Body of pancreas (tissue), 4 donors: Measurements from ENCODE around the gene S1PR3. TPM values are rescaled to one million over a fixed set of nuclear protein-coding genes. Genes with fewer than 3 reads are reported as not detected.

ENCODE experiments used
- ATAC-seq: fragments of 150-250 bp; one replicate; pipeline ENCODE4 v1.9.1; 2016
- DNase-seq, 4 donors: peaks; one replicate each; pipeline ENCODE4 v3.0.0-alpha.2; 2019
- H3K27ac ChIP-seq, 4 donors: fragments of 200-600 bp; sonication (generic); 1 replicate in 3 of 4; 2 replicates in 1 of 4; pipeline versions ENCODE4 v1.5.1 to v1.6.1; 2016 to 2019; ENCODE audit warnings: mild to moderate bottlenecking in 1 of 4, mixed read lengths in 1 of 4, moderate library complexity in 1 of 4
- H3K27me3 ChIP-seq, 2 donors: fragments of 200-600 bp; sonication (generic); one replicate each; pipeline ENCODE4 v1.6.0; 2016; ENCODE audit warnings: mild to moderate bottlenecking in 1 of 2
- H3K36me3 ChIP-seq, 2 donors: fragments of 200-600 bp; sonication (generic); replicated peaks in 1 of 2; 2 replicates each; pipeline ENCODE4 v1.5.1; 2016; ENCODE audit warnings: low read depth in 2 of 2; ENCODE audit not compliant: insufficient read depth in 1 of 2
- H3K4me1 ChIP-seq: fragments of 200-600 bp; sonication (generic); one replicate; pipeline ENCODE4 v1.6.0; 2016
- H3K4me3 ChIP-seq, 2 donors: fragments of 200-600 bp; sonication (generic); 1 replicate in 1 of 2; 2 replicates in 1 of 2; pipeline ENCODE4 v1.5.1; 2016 to 2019
- H3K9me3 ChIP-seq, 3 donors: fragments of 200-600 bp; sonication (generic); 1 replicate in 2 of 3; 2 replicates in 1 of 3; pipeline ENCODE4 v1.5.1; 2016
- CTCF ChIP-seq, 7 experiments: fragments of 450-650 bp in 4 of 7; fragments of 200-600 bp in 3 of 7; sonication (generic) in 3 of 7; IDR thresholded peaks; one replicate each; pipeline ENCODE4 v1.5.1; 2016 to 2019; ENCODE audit warnings: antibody characterized with exemption in 7 of 7
- POLR2A ChIP-seq, 3 donors: fragments of 450-650 bp; IDR thresholded peaks; one replicate each; pipeline ENCODE4 v1.6.1; 2016; ENCODE audit warnings: antibody characterized with exemption in 3 of 3, mild to moderate bottlenecking in 2 of 3
- WGBS, 2 donors: methylation state at CpG; one replicate each; pipeline ENCODE4 v1.1.5; 2017; 5-methylcytosine and 5-hydroxymethylcytosine counted together
- intact Hi-C: fragments of 100-400 bp; cut with DNase I; formaldehyde crosslinking; loops from one replicate; pipeline ENCODE4 v1.15.1; 2023
- total RNA-seq, 2 donors: library from RNA; depleted of rRNA; stranded (reverse); fragments of >200 nt; gene quantifications; one replicate each; pipeline ENCODE4 v1.1.0, GENCODE V29; 2016

The S1PR3 gene
- total RNA-seq, 2 donors from 2014 or later, result 2.3 to 6.6 TPM

- Histone ChIP-seq H3K27ac (no peak overlapping the region), H3K9me3 (no peaks in the 10 kb centered on the region), H3K4me1 (no peaks in the 10 kb centered on the region), H3K4me3 (no peak overlapping the region), H3K36me3 (no peaks in the 10 kb centered on the region), H3K27me3 (no peaks in the 10 kb centered on the region)
- ATAC-seq (no peak), DNase-seq (no peak)
- 83 to 86% methylated on average over 12 of the region's 12 CpGs for WGBS, 2 donors
- TF ChIP-seq POLR2A (IDR thresholded peaks at IDR 0.05) (no peak), CTCF (IDR thresholded peaks at IDR 0.05) (no peak)
- intact Hi-C loops, result no loop called here
These were observed 60.3 kb downstream of the S1PR3 start for GRCh38 chr9:89051421-89052025.

GRCh38 chr9:89052470-89053097 is 61.3 kb downstream of the S1PR3 start:
- intact Hi-C loops, result no loop called here
- ATAC-seq (no peak), DNase-seq (no peak)
- TF ChIP-seq POLR2A (IDR thresholded peaks at IDR 0.05) (no peak), CTCF (IDR thresholded peaks at IDR 0.05) (no peak)
- Histone ChIP-seq H3K27ac (no peak overlapping the region), H3K4me1 (no peaks in the 10 kb centered on the region), H3K36me3 (no peaks in the 10 kb centered on the region), H3K27me3 (no peaks in the 10 kb centered on the region), H3K4me3 (no peak overlapping the region), H3K9me3 (no peaks in the 10 kb centered on the region)
- 79 to 87% methylated on average over 6 of the region's 6 CpGs for WGBS, 2 donors

DNA sequence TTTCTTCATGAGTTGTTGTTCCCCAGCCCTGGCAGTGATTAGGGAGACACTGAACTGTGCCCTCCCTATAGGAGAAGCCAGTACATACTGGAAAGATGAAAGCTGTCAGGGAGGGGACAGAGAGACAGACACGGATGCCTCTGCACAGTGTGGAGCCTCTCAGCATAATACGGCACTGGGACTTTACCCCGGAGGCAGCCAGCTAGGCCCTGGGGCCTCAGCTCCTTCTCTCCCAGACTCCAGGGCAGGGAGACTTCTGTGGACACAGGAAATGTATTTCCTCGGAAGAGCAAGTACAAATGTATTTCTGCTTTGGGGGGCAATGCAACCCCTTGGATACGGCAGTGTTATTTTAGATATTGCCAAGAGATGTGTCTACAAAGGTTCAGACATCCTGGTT is 62.0 kb downstream of the S1PR3 start:
- no peaks in the 10 kb centered on the region for H3K36me3 ChIP-seq
- no peaks in the 10 kb centered on the region for H3K27me3 ChIP-seq
- 90 to 91% methylated on average over 5 of the region's 5 CpGs for WGBS, 2 donors
- no peak overlapping the region for H3K27ac ChIP-seq
- no peaks in the 10 kb centered on the region for H3K9me3 ChIP-seq
- H3K4me3 ChIP-seq, result no peak overlapping the region
- intact Hi-C loops, result no loop called here
- TF ChIP-seq POLR2A (IDR thresholded peaks at IDR 0.05) (no peak), CTCF (IDR thresholded peaks at IDR 0.05) (no peak)
- DNase-seq (no peak), ATAC-seq (no peak)
- H3K4me1 ChIP-seq, result no peaks in the 10 kb centered on the region

Other genes starting within 250 kb of the S1PR3 start
- gene SHC3, start 187.3 kb downstream of the S1PR3 start, total RNA-seq, result 1 to 10 TPM; 5.7 to 6.9 TPM